Ovary (tissue), 3 donors: Measurements from ENCODE around the gene PPM1M.

Source experiments
- CTCF ChIP-seq, 3 donors: fragments of 450-650 bp in 2 of 3; fragments of 200-600 bp in 1 of 3; IDR thresholded peaks; one replicate each; pipeline versions ENCODE4 v1.5.1 to v1.8.0; 2016 to 2022; ENCODE audit warnings: antibody characterized with exemption in 3 of 3, mild to moderate bottlenecking in 1 of 3
- POLR2A ChIP-seq: fragments of 450-650 bp; IDR thresholded peaks from one replicate; pipeline ENCODE4 v1.6.1; 2017; ENCODE audit warnings: antibody characterized with exemption, mild to moderate bottlenecking, moderate library complexity
- donor health status: DM: no; HTN: no; CAD: no.

GRCh38 chr3:52240886-52241370, 4.6 kb upstream of the PPM1M start:
- TF ChIP-seq CTCF (IDR thresholded peaks at IDR 0.05) (no peak), POLR2A (no peak)
